ENCODE measurements around the gene CEP104. TPM values are rescaled to one million over a fixed set of nuclear protein-coding genes. Genes with fewer than 3 reads are reported as not detected.

CEP104 gene
- total RNA-seq, 1 experiment from 2014 or later: 34.5 TPM

- peaks cover 11% of the 10 kb centered on the region; the same call in 1 of the 2 replicates for H3K4me1 ChIP-seq (ENCODE audit: insufficient read depth, low read length)
- H3K4me2 ChIP-seq (ENCODE audit: insufficient read depth, insufficient read length, low read length): peak within 1 kb of the TSS; percentile 92
- H2BK5ac ChIP-seq (ENCODE audit: insufficient read length, low read length): no peak within 1 kb of the TSS
- H3K79me1 ChIP-seq (ENCODE audit: insufficient read depth, low read depth, low read length, poor library complexity, severe bottlenecking): no peaks in the 10 kb centered on the region
- no peak for TF ChIP-seq CTCF (conservative IDR thresholded peaks at IDR 0.05)
- H3K27ac ChIP-seq (ENCODE audit: insufficient read length, low read depth, low read length): no peak within 1 kb of the TSS
- no peaks in the 10 kb centered on the region for H4K20me1 ChIP-seq (ENCODE audit: control insufficient read depth, insufficient read depth, insufficient read length)
- no peaks in the 10 kb centered on the region for H3K9me3 ChIP-seq (ENCODE audit: control insufficient read depth, low read depth, low read length)
- Mint-ChIP-seq H3K4me1 (peaks cover 35 to 47% of the 10 kb centered on the region in 2 experiments), H3K9me3 (peaks cover 12% of the 10 kb centered on the region in 2 experiments), H3K4me3 (peak within 1 kb of the TSS; percentile 85 to 91), H3K27ac (peak within 1 kb of the TSS; percentile 45 to 96 (median 86)), H3K36me3 (ENCODE audit: insufficient read depth in 1 of 3, low read depth in 3 of 3) (peaks cover 11 to 14% (median 13%) of the 10 kb centered on the region in 3 experiments), H3K27me3 (ENCODE audit: low read depth) (peaks cover 11% of the 10 kb centered on the region)
- H2BK15ac ChIP-seq (ENCODE audit: low read depth, low read length): no peak within 1 kb of the TSS
- no peak within 1 kb of the TSS for H3K23ac ChIP-seq (ENCODE audit: insufficient read length, low read depth, low read length)
- no peak within 1 kb of the TSS for H2BK12ac ChIP-seq (ENCODE audit: insufficient read length, low read depth, low read length)
- no peak within 1 kb of the TSS for H2BK20ac ChIP-seq (ENCODE audit: low read depth, low read length, poor library complexity, severe bottlenecking)
- H3K14ac ChIP-seq (ENCODE audit: insufficient read depth, low read length): peak within 1 kb of the TSS; percentile 64
- peaks cover 6% of the 10 kb centered on the region for H3K23me2 ChIP-seq (ENCODE audit: insufficient read length, low read depth, low read length, poor library complexity, severe bottlenecking)
- H3K27me3 ChIP-seq (ENCODE audit: insufficient read depth, low read length): no peaks in the 10 kb centered on the region
- peak within 1 kb of the TSS; percentile 82 for H4K5ac ChIP-seq (ENCODE audit: insufficient read length, low read depth, low read length)
- peaks cover 14% of the 10 kb centered on the region; the same call in 1 of the 2 replicates for H3K79me2 ChIP-seq (ENCODE audit: insufficient read depth, low read length)
- peak; percentile 90 for DNase-seq
- peak within 1 kb of the TSS; percentile 86 for H3K9ac ChIP-seq (ENCODE audit: extremely low read depth, insufficient read length, low read length)
- no peak within 1 kb of the TSS for H4K8ac ChIP-seq (replicated peaks; ENCODE audit: insufficient read length, low read depth, low read length)
- H2BK120ac ChIP-seq (ENCODE audit: low read depth, low read length, poor library complexity, severe bottlenecking): no peak within 1 kb of the TSS
- peak within 1 kb of the TSS; percentile 65 for H3K18ac ChIP-seq (ENCODE audit: insufficient read length, low read depth, low read length)
- H3K4ac ChIP-seq (ENCODE audit: low read depth, low read length): no peak within 1 kb of the TSS
- H3T11ph ChIP-seq (ENCODE audit: low read length): no peak within 1 kb of the TSS
- no CpG with 5 or more reads among the region's 60 CpGs for WGBS (ENCODE audit: extremely low coverage, insufficient read length, low lambda C conversion rate)
- H4K91ac ChIP-seq (ENCODE audit: insufficient read length, low read depth, low read length): no peak within 1 kb of the TSS
- peak within 1 kb of the TSS; percentile 85 for H2AFZ ChIP-seq (ENCODE audit: low read length)
- H2AK5ac ChIP-seq (ENCODE audit: insufficient read length, low read length): no peak within 1 kb of the TSS
- H3K56ac ChIP-seq (ENCODE audit: insufficient read length, low read depth, low read length): no peak within 1 kb of the TSS
Observed at GRCh38 chr1:3796215-3797061, 60.6 kb downstream of the CEP104 start, which contains the start of gene LRRC47. LRRC47 (minus strand) TSS chr1:3796498; CDS start chr1:3796476, 22 bp downstream.

Measured in H9 (cell line).